Measurements from ENCODE around the gene ANK2.
"Not testable (repeated sequence)": the region's sequence is repeated elsewhere in the genome, so short reads cannot be mapped to it uniquely, and the experiment has no call there.

The ANK2 gene

GRCh38 chr4:113052379-113052951, 3.0 kb downstream of the ANK2 start:
- no peak for DNase-seq

DNA sequence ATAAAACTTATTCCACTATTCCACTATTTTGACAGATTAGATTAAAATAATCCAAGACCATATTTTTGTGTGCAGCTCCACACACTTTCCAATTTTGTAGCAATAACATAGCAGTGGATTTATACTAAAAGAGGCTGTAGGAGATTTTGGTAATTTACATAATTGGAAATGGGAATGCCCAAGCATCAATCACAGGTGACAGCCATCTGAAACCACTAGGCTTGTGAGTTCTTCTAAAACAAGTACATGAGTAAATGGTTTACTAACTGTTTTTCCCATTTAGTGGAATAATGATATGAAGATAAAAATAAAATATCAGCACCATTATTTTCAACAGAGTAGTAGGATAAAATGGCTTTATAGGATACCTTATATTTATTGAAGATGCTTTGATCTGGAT, 4.4 kb downstream of the ANK2 start:
- no peak for DNase-seq

DNA sequence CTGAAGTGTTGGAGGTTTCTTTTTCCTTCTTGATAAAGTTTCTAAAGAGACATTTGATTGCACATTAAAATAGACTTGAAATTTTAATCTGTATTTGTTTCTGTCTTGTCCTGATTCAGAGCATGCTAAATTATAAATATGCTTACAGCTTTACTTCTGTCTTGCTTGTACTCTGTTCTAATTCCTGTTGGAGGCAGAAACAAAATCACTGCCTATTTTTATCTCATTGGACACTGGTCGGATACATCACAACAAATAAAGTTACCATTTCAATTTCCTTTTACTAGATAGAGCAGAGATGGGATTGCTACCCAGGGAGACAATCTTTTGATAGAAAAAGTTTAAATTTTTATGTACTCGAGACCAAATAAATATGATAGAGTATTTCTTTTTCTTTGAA, 6.9 kb downstream of the ANK2 start:
- no peak for DNase-seq

GRCh38 chr4:113057891-113058290, 8.4 kb downstream of the ANK2 start:
- DNase-seq = no peak

DNA sequence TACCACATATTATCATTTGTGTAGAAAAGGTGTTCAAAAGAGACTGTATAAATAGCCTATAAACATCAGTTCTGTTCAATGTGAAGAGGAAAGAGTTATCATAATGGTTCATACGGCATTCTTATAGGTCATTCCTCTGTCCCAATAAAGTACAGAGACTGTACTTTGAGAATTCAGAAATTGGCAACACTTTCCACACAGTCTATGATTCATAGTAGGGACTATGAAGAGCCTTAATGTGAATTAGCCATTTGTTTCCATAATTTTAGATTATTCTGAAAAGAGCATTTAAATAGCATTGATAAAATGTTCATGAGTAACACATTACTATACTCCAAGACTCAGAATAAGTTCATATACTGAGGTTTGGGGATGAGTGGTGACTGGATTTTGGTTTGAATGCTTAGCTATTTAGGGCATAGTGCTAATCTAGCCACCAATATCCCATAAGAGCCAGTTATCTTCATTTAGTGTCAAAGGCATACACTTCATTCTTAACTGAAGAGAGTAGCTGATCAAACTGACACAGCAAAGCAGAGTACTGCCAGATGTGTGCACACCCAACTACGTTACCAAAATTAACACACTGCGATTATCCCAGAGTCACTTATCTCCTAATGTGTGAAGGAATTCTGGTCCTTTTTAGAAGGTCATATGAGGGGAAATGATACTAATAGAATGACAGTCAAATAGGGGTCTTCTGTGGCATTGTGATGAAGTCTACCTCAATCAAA, 10.2 kb downstream of the ANK2 start:
- DNase-seq = no peak

DNA sequence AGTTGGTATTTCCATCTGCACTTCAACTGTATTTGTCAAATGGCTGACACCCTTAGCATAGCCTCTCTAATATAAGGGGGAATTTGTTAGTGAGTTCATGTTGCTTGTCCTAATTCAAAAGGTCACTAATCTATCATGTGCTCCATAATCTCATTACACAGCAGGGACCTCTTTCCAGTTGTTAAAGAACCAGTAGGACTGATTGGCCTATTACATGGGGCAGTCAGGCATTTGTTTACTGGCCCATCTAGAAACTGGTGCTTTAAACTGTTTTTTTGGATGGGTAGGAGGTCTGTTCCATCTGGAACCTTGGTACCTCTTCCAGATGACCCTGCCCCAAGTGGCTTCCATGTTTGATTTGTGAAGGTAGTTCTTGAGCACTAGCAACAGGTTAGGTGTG, 11.4 kb downstream of the ANK2 start:
- no peak for DNase-seq

- DNase-seq = no peak
Measured at GRCh38 chr4:113064244-113064643, 14.8 kb downstream of the ANK2 start.

GRCh38 chr4:113065629-113066028, 16.2 kb downstream of the ANK2 start:
- DNase-seq = no peak

DNA sequence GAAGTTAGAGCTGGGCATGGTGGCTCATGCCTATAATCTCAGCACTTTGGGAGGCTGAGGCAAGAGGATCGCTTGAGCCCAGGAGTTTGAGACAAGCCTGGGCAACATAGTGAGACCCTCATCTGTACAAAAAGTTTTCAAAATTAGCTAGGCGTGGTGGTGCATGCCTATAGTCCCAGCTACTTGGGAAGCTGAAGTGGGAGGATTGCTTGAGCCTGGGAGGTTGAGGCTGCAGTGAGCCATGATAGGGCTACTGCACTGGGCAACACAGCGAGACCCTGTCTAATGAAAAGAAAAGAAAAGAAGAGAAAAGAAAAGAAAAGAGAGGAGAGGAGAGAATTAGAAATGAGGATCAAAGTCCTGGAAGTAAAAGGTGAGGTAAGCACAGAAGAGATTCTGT, 19.3 kb downstream of the ANK2 start:
- not testable (repeated sequence) for DNase-seq

DNA sequence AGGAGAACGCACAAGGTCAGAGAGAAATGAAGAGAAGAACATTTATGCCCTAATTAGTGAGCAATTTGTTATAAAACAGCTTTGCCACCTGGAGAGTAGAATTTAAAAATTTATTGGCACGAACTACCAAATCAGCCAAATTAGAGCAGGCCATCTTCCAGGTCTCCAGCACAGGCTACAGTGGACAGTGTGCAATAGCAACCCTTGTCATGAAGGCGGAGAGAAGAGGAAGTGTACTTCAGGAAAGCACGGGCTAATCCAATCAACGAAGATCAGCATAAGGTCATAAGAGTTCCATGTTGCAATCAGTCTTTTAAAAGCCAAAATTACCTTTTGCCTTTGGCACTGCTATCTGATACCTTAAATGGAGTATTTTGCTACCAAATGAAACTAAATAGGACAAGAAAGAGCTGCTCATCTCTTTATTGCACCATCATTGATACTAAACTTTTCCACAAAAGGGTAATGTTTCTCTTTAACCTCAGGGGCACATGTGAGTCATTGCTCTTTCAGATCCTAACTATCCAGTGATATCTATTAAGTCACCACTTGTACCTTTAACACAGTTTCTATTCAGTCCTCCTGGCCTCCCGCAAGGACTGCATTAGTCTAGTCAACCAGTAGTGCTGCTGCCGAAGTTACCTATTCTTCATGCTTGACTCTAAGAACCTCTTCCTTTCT, 19.9 kb downstream of the ANK2 start:
- DNase-seq = no peak

GRCh38 chr4:113070755-113071154, 21.3 kb downstream of the ANK2 start:
- DNase-seq = no peak

- no peak for DNase-seq
Measured at GRCh38 chr4:113071274-113071673, 21.8 kb downstream of the ANK2 start.

- no peak for DNase-seq
Measured at GRCh38 chr4:113071805-113072204, 22.4 kb downstream of the ANK2 start.

DNA sequence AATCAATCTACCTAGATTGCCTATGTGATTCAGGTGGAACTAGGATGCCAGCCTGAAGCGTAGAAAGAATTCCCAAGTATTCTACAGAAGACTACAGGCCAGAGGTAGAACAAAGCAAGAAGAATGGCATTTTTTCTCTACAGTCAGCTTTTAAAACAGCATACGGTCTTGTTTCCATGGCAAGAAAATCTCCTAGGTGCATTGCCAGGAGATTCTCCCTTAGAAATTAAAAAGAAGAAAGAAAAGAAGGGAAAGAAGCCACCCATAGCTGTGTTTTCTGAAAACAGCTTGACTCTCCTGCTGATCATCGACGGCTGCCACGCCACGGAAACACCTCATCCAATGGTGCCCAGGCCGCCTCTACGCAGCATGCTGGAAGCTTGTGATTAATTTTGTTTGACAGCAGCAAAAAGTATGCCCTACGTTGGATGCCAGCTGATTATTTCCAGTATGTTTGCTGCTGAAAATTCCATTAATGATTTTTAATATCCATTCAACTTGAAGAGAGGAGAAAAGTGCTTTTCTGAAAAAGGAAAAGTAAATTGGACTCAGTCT, 24.1 kb downstream of the ANK2 start:
- no peak for DNase-seq

- no peak for DNase-seq
Measured at GRCh38 chr4:113077575-113077974, 28.1 kb downstream of the ANK2 start.

DNA sequence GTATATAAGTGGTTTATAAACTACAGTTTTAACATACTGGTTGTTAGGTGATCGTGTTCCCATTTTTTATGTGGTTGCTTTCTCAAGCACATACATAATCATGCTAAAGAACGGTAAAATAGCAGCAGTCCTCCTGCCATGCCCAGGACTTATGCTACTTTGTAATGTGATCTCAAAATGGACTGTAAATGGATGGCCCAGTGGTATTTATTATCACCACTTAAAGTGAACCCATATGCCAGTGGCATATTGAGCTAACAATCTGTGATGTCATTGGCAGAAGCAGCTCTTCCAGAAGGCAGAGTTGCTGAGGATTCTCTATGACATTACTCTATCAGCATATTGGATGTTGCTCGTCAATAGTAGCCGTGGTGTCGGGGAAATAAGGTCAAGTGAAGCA, 28.6 kb downstream of the ANK2 start:
- DNase-seq = no peak

DNA sequence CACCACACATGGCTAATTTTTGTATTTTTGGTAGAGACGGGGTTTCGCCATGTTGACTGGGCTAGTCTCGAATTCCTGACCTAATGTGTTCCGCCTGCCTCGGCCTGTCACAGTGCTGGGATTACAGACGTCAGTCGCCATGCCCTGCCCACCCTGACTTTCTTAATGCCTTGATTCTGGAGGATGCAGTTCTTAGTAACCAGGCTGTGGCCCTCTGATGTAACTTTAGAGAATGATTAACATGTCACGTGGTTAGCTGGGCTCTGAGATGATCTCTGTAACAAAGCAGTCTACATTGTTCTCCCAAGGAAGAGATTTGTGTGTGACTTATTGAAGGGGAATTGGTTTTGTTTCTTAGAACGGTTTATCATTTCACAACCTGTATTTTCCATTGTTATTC, 30.6 kb downstream of the ANK2 start:
- no peak for DNase-seq

- no peak for DNase-seq
Measured at GRCh38 chr4:113080624-113081023, 31.2 kb downstream of the ANK2 start.

DNA sequence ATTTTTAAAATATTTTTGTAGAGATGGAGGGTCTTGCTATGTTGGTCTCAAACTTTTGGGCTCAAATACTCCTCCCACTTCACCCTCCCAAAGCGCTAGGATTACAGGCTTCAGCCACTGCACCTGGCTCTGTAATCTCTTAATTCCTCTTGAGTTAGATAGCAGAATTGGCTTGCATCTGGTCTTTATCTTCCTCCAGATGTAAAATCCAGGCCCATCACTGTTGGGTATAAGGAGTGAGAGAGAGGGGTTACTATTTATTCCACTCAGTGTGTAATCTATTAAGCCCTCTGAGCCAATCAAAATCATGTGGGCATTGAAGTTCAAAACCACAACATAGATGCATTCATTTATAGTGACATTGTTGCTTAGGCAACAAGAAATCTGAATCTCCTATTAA, 33.9 kb downstream of the ANK2 start:
- no peak for DNase-seq

GRCh38 chr4:113086172-113086695, 36.8 kb downstream of the ANK2 start:
- DNase-seq = no peak

- no peak for DNase-seq
Measured at GRCh38 chr4:113088050-113088449, 38.6 kb downstream of the ANK2 start.

GRCh38 chr4:113090954-113091353, 41.5 kb downstream of the ANK2 start:
- no peak for DNase-seq

DNA sequence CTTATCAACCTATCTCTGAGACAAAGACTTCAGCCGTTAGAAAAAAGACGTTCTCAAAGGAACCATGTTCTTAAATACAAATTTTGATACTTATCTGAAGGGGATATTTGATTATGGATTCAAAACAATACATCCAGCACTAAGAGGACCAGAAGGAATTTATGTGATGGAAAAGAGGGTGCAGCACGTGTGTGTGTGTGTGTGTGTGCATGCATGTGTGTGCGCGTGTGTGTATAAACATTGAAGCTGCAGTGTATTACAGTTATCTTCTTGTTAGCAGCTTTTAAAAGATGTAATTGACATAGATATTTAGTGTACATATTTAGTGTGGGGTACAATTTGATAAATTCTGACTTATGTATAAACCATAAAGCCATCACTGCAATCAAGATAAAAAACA, 44.9 kb downstream of the ANK2 start:
- DNase-seq = no peak

- DNase-seq = no peak
Measured at GRCh38 chr4:113094802-113095201, 45.3 kb downstream of the ANK2 start.
